ENCODE data around the gene XYLT1.

DNA sequence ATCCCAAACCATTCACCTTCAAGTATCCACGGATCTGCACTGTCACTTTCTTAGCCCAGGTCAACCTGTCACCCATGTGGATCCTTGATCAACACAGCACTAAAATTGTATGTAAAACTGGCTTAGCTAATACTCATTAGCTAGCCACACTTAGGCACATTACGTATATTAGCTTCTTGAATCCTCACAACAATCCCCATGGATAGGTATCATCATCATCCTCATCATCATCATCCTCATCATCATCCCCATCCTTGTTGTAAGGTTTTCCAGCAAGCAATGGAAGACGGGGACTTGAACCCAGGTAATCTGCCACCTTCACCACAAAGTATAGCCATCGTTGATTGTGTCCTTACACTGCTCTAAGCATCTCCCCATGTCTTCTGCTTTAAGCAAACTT lies 184.3 kb downstream of the XYLT1 start:
- TF ChIP-seq CTCF (conservative IDR thresholded peaks at IDR 0.05) (no peak), EZH2 (IDR thresholded peaks at IDR 0.05; ENCODE audit: low read depth) (no peak)

All from PC-9 (cell line).